HEK293T (cell line): ENCODE results near the gene DNAJB13.
"Not testable (repeated sequence)": the region's sequence is repeated elsewhere in the genome, so short reads cannot be mapped to it uniquely, and the experiment has no call there.

Source experiments
- CTCF ChIA-PET: fragments of 350-600 bp; formaldehyde crosslinking; extraction: SDS; loops from one replicate; lab custom pipeline; 2021; ENCODE audit warnings: antibody characterized with exemption, inconsistent platforms; lab: Yijun Ruan, JAX
- POLR2A ChIA-PET: fragments of 350-600 bp; formaldehyde crosslinking; extraction: SDS; loops from one replicate; lab custom pipeline; 2020; ENCODE audit warnings: antibody characterized with exemption, inconsistent platforms; lab: Yijun Ruan, JAX
- DNase-seq: peaks from one replicate; pipeline ENCODE4 v3.0.0; 2012; ENCODE audit warnings: mixed read lengths; ENCODE audit errors: extremely low spot score
- ARNT ChIP-seq: fragments of 450-650 bp; IDR thresholded peaks from 2 replicates; pipeline ENCODE4 v1.6.1; 2017; ENCODE audit warnings: mild to moderate bottlenecking
- BHLHE40 ChIP-seq: fragments of 450-650 bp; IDR thresholded peaks from 2 replicates; pipeline ENCODE4 v1.6.1; 2016; ENCODE audit warnings: mild to moderate bottlenecking, moderate library complexity, borderline replicate concordance
- CTBP1 ChIP-seq: fragments of 450-650 bp; IDR thresholded peaks from 2 replicates; pipeline ENCODE4 v1.6.1; 2016; ENCODE audit warnings: borderline replicate concordance
- ELF4 ChIP-seq: fragments of 450-650 bp; IDR thresholded peaks from 2 replicates; pipeline ENCODE4 v1.6.1; 2017; ENCODE audit warnings: antibody characterized with exemption
- FOXA1 ChIP-seq: fragments of 450-650 bp; IDR thresholded peaks from 2 replicates; pipeline ENCODE4 v1.6.1; 2016; ENCODE audit warnings: mild to moderate bottlenecking
- FOXK2 ChIP-seq: fragments of 450-650 bp; IDR thresholded peaks from 2 replicates; pipeline ENCODE4 v1.6.1; 2016; ENCODE audit warnings: mild to moderate bottlenecking
- FOXM1 ChIP-seq: fragments of 450-650 bp; IDR thresholded peaks from 2 replicates; pipeline ENCODE4 v1.6.1; 2017; ENCODE audit warnings: mild to moderate bottlenecking, borderline replicate concordance
- HDGF ChIP-seq: fragments of 450-650 bp; IDR thresholded peaks from 2 replicates; pipeline ENCODE4 v1.6.1; 2017; ENCODE audit warnings: antibody characterized with exemption, borderline replicate concordance
- L3MBTL2 ChIP-seq: fragments of 450-650 bp; conservative IDR thresholded peaks from 2 replicates; pipeline ENCODE4 v1.6.1; 2016; ENCODE audit warnings: mild to moderate bottlenecking
- LEF1 ChIP-seq: fragments of 450-650 bp; IDR thresholded peaks from 2 replicates; pipeline ENCODE4 v1.6.1; 2017; ENCODE audit warnings: mild to moderate bottlenecking, borderline replicate concordance
- NFRKB ChIP-seq: fragments of 450-650 bp; IDR thresholded peaks from 2 replicates; pipeline ENCODE4 v1.6.1; 2016; ENCODE audit warnings: mild to moderate bottlenecking, moderate library complexity
- SP1 ChIP-seq: fragments of 450-650 bp; IDR thresholded peaks from 2 replicates; pipeline ENCODE4 v1.6.1; 2017
- SUZ12 ChIP-seq: fragments of 450-650 bp; IDR thresholded peaks from 2 replicates; pipeline ENCODE4 v1.6.1; 2016; ENCODE audit warnings: mild to moderate bottlenecking
- TARDBP ChIP-seq: fragments of 450-650 bp; IDR thresholded peaks from 2 replicates; pipeline ENCODE4 v1.6.1; 2016
- ZNF384 ChIP-seq: fragments of 450-650 bp; IDR thresholded peaks from 2 replicates; pipeline ENCODE4 v1.6.1; 2016
- TF ChIP-seq, protein P1 (sequence below): fragments of 450-650 bp; IDR thresholded peaks from 2 replicates; pipeline ENCODE4 v1.6.1; 2016

Gene DNAJB13

DNA sequence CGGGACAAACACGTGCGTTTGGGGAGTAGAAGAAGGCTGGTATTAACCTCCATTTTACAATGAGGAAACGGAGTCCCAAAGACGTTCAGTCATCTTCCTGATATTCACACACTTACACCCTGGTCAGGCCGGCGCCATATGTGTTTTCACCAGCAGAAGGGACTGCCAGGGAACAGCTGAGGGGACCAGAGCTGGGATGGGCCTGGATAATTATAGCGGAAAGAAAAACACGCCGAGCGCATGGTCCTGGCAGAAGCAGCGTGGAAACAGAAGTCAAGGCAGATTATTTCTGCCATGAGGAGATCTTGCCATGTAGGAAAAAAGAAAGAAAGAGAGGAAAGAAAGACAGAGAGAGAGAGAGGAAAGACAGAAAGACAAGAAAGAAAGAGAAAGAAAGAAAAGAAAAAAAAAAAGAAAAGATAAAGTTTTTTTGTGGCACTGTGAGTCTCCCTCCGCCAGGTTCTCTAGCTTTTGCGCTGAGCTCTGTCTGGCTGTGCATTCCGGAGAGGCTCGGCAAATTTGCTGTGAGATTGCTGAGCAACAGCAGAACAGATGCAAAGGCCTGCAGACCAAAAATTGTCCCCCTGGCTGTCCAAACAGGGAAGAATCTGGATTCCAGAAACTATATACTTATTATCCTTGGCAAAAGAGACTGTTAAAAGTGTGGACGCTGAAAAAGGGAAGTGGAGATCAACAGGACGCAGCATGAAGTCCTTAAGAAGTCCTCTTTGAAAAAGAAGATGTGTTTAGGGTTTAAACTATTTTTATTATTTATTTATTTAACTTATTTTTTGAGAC lies 33.1 kb downstream of the DNAJB13 start:
- CTCF ChIA-PET, result no interaction called here
- TF ChIP-seq FOXA1, result no peak
- TF ChIP-seq ZNF384, result no peak
- TF ChIP-seq BHLHE40, result no peak
- TF ChIP-seq L3MBTL2, result peak; percentile 42; the same call in 1 of the 2 replicates
- no peak for TF ChIP-seq HDGF
- no peak for TF ChIP-seq LEF1
- no peak for TF ChIP-seq FOXM1
- TF ChIP-seq ARNT, result no peak
- TF ChIP-seq NFRKB, result 0 out of 2 replicates have a peak, but pooled peaks have one; percentile 37
- TF ChIP-seq TARDBP, result 0 out of 2 replicates have a peak, but pooled peaks have one; percentile 18
- peak; percentile 20; the same call in 1 of the 2 replicates for TF ChIP-seq CTBP1
- TF ChIP-seq ELF4, result no peak
- DNase-seq, result peak; percentile 31
- POLR2A ChIA-PET, result interaction anchor here (1.0 to 2.5 kb wide), 6 partner anchors 11 to 608 kb away, joined by 3 to 16 read pairs (median 4); partner anchors contain the start of genes C2CD3, POLD3 and PPME1

DNA sequence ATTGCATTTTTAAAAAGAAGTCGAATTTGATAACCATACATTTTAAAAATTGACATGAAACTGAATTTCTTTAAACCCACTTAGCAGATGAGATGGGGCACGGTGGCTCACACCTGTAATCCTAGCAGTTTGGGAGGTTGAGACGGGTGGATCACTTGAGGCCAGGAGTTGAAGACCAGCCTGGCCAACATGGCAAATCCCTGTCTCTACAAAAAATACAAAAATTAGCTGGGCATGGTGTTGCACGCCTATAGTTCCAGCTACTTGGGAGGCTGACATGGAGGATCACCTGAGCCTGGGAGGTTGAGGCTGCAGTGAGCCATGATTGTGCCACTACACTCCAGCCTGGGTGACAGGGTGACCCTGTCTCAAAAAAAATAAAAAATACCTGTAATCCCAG lies 34.8 kb downstream of the DNAJB13 start:
- CTCF ChIA-PET, result not testable (repeated sequence)

DNA sequence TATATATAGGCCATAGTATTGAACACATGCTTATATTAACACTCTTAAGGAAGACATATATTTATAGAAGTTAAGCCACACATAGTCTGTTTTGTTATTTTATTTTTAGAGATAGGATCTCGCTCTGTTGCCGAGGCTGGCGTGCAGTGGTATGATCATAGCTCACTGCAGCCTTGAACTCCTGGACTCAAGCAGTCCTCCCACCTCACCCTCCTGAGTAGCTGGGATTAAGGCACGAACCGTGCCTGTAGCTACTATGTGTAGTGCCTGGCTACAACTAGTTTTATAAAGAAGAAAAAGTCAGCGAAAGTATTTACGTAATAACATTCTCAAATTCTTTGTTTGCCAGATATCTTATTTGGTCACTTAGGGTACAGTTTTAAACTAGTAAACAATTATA lies 37.4 kb downstream of the DNAJB13 start:
- ChIA-PET CTCF (no interaction called here), POLR2A (no interaction called here)
- TF ChIP-seq CTBP1 (no peak), ARNT (no peak), NFRKB (no peak), L3MBTL2 (no peak), FOXM1 (no peak)
- no peak for DNase-seq

More for the DNA sequence above, 34.8 kb downstream of the DNAJB13 start:
- DNase-seq, POLR2A ChIA-PET: not testable (repeated sequence)

DNA sequence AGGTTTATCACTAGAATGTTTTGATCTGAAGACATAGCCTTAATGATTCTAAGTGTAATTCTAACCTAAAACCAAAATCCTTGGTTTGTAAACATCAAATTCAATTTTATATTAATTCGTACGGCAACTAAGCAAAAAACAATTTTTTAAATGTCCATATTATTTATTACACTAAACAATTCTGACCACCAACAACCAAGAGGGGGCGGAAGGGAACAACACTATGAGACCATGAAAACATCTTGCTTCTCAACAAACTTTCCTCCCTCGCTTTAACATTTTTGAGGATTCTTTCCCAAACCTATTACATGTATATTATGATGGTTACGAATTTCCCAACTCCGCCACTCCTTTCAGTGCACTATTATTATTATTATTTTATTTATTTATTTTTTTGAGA lies 38.3 kb downstream of the DNAJB13 start:
- DNase-seq, result no peak
- CTCF ChIA-PET, result no interaction called here
- POLR2A ChIA-PET, result no interaction called here
- TF ChIP-seq ZNF384 (no peak), ELF4 (no peak), NFRKB (no peak), SP1 (no peak), BHLHE40 (no peak), LEF1 (no peak), FOXA1 (no peak), TARDBP (no peak), HDGF (no peak), ARNT (no peak), CTBP1 (no peak)

DNA sequence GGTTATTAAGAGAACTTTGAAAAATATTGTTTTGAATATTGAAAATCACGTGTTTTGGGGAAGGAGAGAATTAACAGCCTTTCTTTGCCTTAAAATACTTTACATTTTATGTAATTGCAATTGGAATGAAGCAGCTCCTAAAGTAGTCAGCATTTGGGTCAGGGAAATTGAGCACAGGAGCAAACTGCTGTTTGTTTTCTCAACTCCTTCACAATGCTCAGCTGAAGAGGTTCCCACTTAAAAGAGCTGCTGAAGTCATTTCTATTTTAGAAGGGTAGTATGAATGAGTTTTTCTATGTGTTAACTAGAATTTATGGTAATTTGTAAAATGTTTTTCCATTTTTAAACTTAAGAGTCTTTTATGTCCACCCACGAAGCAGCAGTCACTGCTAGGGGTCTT lies 39.9 kb downstream of the DNAJB13 start:
- DNase-seq, result no peak
- ChIA-PET CTCF (no interaction called here), POLR2A (no interaction called here)
- TF ChIP-seq FOXA1, result no peak
- TF ChIP-seq NFRKB, result no peak
- TF ChIP-seq LEF1, result no peak
- TF ChIP-seq L3MBTL2, result no peak
- no peak for TF ChIP-seq SUZ12
- TF ChIP-seq FOXK2, result no peak
- TF ChIP-seq, protein P1, sequence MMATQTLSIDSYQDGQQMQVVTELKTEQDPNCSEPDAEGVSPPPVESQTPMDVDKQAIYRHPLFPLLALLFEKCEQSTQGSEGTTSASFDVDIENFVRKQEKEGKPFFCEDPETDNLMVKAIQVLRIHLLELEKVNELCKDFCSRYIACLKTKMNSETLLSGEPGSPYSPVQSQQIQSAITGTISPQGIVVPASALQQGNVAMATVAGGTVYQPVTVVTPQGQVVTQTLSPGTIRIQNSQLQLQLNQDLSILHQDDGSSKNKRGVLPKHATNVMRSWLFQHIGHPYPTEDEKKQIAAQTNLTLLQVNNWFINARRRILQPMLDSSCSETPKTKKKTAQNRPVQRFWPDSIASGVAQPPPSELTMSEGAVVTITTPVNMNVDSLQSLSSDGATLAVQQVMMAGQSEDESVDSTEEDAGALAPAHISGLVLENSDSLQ, result no peak
- no peak for TF ChIP-seq HDGF
- no peak for TF ChIP-seq SP1
- no peak for TF ChIP-seq ZNF384
- TF ChIP-seq BHLHE40, result no peak
- TF ChIP-seq TARDBP, result no peak
- TF ChIP-seq ARNT, result no peak
- no peak for TF ChIP-seq CTBP1
- TF ChIP-seq ELF4, result no peak
- TF ChIP-seq FOXM1, result no peak

DNA sequence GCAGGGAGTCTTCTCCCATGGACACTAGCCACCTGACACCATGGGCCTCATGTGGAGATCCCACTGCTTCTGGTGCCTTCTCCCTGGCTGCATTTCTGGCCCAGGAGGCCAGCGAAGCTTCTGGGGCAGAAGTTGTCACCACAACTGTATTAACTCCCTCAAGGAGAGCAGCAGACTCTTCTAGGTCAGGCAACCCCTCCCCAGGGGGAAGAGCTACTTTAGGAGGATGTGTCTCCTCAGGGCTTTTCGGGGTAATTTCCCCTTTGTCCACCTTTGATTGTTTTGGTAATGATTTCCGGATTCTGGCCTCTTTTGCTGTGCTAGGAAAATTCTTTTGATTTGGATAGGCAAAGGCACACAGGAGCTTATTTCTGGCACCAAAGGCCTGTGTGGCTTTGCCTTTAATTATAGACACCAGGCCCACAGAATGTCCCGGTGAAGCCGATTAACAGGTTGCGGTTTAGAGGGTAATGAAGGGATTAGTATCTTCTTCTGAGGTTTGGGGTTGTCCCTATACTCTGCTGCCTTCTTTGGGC lies 40.7 kb downstream of the DNAJB13 start:
- POLR2A ChIA-PET, result no interaction called here

More for the DNA sequence above, 40.7 kb downstream of the DNAJB13 start:
- TF ChIP-seq FOXA1 (no peak), TARDBP (no peak), SP1 (no peak), HDGF (no peak), CTBP1 (no peak), ARNT (no peak), NFRKB (no peak), ELF4 (no peak), L3MBTL2 (no peak), BHLHE40 (no peak)
- TF ChIP-seq, protein P1, result no peak
- no peak for DNase-seq
- CTCF ChIA-PET, result no interaction called here
